Measurements from ENCODE around the gene FOXN1. TPM values are rescaled to one million over a fixed set of nuclear protein-coding genes. Genes with fewer than 3 reads are reported as not detected.

The FOXN1 gene
- total RNA-seq, 1 donor from 2014 or later, result not detected

GRCh38 chr17:28550858-28551257 lies 44.7 kb downstream of the FOXN1 start:
- H3K36me3 ChIP-seq (ENCODE audit: control insufficient read depth, insufficient read depth, low read length), result peaks cover 7% of the 10 kb centered on the region
- no peaks in the 10 kb centered on the region for H3K27me3 ChIP-seq (ENCODE audit: control insufficient read depth, insufficient read depth, low read length)
- DNase-seq (ENCODE audit: low read depth), result no peak
- TF ChIP-seq CTCF (IDR thresholded peaks at IDR 0.05; ENCODE audit: insufficient read depth, low read length, severe bottlenecking), result no peak
- H3K4me3 ChIP-seq (ENCODE audit: low read depth, low read length), result no peak overlapping the region
- FAIRE-seq, result no peak

- Histone ChIP-seq H3K4me3 (ENCODE audit: low read depth, low read length) (peak overlapping the region; percentile 85), H3K27me3 (ENCODE audit: control insufficient read depth, insufficient read depth, low read length) (no peaks in the 10 kb centered on the region), H3K36me3 (ENCODE audit: control insufficient read depth, insufficient read depth, low read length) (peaks cover 10% of the 10 kb centered on the region)
- FAIRE-seq, result no peak
- TF ChIP-seq CTCF (IDR thresholded peaks at IDR 0.05; ENCODE audit: insufficient read depth, low read length, severe bottlenecking), result no peak
- DNase-seq (ENCODE audit: low read depth), result no peak
Observed at GRCh38 chr17:28551421-28552175, 45.5 kb downstream of the FOXN1 start.

- Histone ChIP-seq H3K4me3 (ENCODE audit: low read depth, low read length) (peak within 1 kb of the TSS; percentile 85), H3K27me3 (ENCODE audit: control insufficient read depth, insufficient read depth, low read length) (no peaks in the 10 kb centered on the region), H3K36me3 (ENCODE audit: control insufficient read depth, insufficient read depth, low read length) (peaks cover 10% of the 10 kb centered on the region)
- DNase-seq (ENCODE audit: low read depth), result peak; percentile 38
- FAIRE-seq, result no peak
- no peak for TF ChIP-seq CTCF (IDR thresholded peaks at IDR 0.05; ENCODE audit: insufficient read depth, low read length, severe bottlenecking)
Observed at GRCh38 chr17:28552176-28552999, 46.2 kb downstream of the FOXN1 start, which contains the start of gene UNC119. Gene UNC119 (minus strand): TSS chr17:28552624. CDS start chr17:28552557, 67 bp downstream.

- no peaks in the 10 kb centered on the region for H3K27me3 ChIP-seq (ENCODE audit: control insufficient read depth, insufficient read depth, low read length)
- peaks cover 10% of the 10 kb centered on the region for H3K36me3 ChIP-seq (ENCODE audit: control insufficient read depth, insufficient read depth, low read length)
- no peak overlapping the region for H3K4me3 ChIP-seq (ENCODE audit: low read depth, low read length)
- TF ChIP-seq CTCF (IDR thresholded peaks at IDR 0.05; ENCODE audit: insufficient read depth, low read length, severe bottlenecking), result no peak
- FAIRE-seq (no peak), DNase-seq (ENCODE audit: low read depth) (no peak)
Observed at GRCh38 chr17:28553000-28553505, 46.9 kb downstream of the FOXN1 start.

- DNase-seq (ENCODE audit: low read depth), result no peak
- no peaks in the 10 kb centered on the region for H3K27me3 ChIP-seq (ENCODE audit: control insufficient read depth, insufficient read depth, low read length)
- H3K4me3 ChIP-seq (ENCODE audit: low read depth, low read length), result no peak overlapping the region
- no peak for TF ChIP-seq CTCF (IDR thresholded peaks at IDR 0.05; ENCODE audit: insufficient read depth, low read length, severe bottlenecking)
- FAIRE-seq, result no peak
- peaks cover 12% of the 10 kb centered on the region for H3K36me3 ChIP-seq (ENCODE audit: control insufficient read depth, insufficient read depth, low read length)
Observed at GRCh38 chr17:28554565-28554964, 48.4 kb downstream of the FOXN1 start.
